ENCODE data around the gene TRIM7. TPM values are rescaled to one million over a fixed set of nuclear protein-coding genes. Genes with fewer than 3 reads are reported as not detected.
"Not testable (repeated sequence)": the region's sequence is repeated elsewhere in the genome, so short reads cannot be mapped to it uniquely, and the experiment has no call there.

TRIM7 gene
- total RNA-seq, 1 experiment from 2014 or later = 30.2 TPM

GRCh38 chr5:181211208-181211607 is 6.2 kb upstream of the TRIM7 start:
- peak in 2 of 3 experiments; percentile 29; a peak in 4 of 6 replicates for TF ChIP-seq CTCF (IDR thresholded peaks at IDR 0.05 in 2 of 3, conservative IDR thresholded peaks at IDR 0.05 in 1 of 3; ENCODE audit: borderline replicate concordance in 1 of 3, insufficient read depth in 1 of 3, low read depth in 2 of 3, low read length in 2 of 3)
- no peak for TF ChIP-seq SRF (IDR thresholded peaks at IDR 0.05; ENCODE audit: low read depth)
- intact Hi-C loops (cut with micrococcal nuclease) = no loop called here
- no peak overlapping the region for H3K9ac ChIP-seq (ENCODE audit: low read length)
- ChIA-PET CTCF (no interaction called here), POLR2A (interaction anchor here (0.6 to 0.9 kb wide), 2 partner anchors 19 to 24 kb away, joined by 3 read pairs; no protein-coding TSS in a partner anchor), RAD21 (ENCODE audit: low non-redundant PET in 1 of 2, low total read pairs in 2 of 2, uncharacterized antibody in 2 of 2, unreplicated experiment in 2 of 2) (no interaction called here)
- H3K4me2 ChIP-seq (ENCODE audit: low read length) = peak overlapping the region; percentile 73; the same call in 1 of the 2 replicates
- no peaks in the 10 kb centered on the region for H3K79me2 ChIP-seq (ENCODE audit: insufficient read depth, low read length)
- BruUV-seq (replicated peaks) = no TSS peak
- no peaks in the 10 kb centered on the region for H3K9me2 ChIP-seq (ENCODE audit: insufficient read depth)
- no peak overlapping the region for H3K4me3 ChIP-seq (replicated peaks in 1 of 2; ENCODE audit: low read depth in 1 of 2, low read length in 2 of 2)
- H2AFZ ChIP-seq (ENCODE audit: low read depth, low read length, poor library complexity, severe bottlenecking) = no peak overlapping the region
- no peaks in the 10 kb centered on the region for H3K27me3 ChIP-seq (ENCODE audit: insufficient read depth, low read length)
- no peaks in the 10 kb centered on the region for H3K36me3 ChIP-seq (ENCODE audit: control insufficient read depth in 1 of 2, insufficient read depth in 2 of 2, low read length in 2 of 2)
- peak overlapping the region; percentile 56; the same call in 1 of the 2 replicates for H3K27ac ChIP-seq (ENCODE audit: low read depth, low read length)
- H4K20me1 ChIP-seq (ENCODE audit: insufficient read depth) = no peaks in the 10 kb centered on the region
- H3K9me3 ChIP-seq (ENCODE audit: control insufficient read depth in 1 of 2, insufficient read depth in 1 of 2, low read depth in 1 of 2, low read length in 2 of 2) = no peaks in the 10 kb centered on the region
- ATAC-seq (no peak), DNase-seq (ENCODE audit: low read depth, low spot score) (no peak)
- H3K4me1 ChIP-seq (ENCODE audit: control insufficient read depth in 1 of 2, insufficient read depth in 2 of 2, low read length in 2 of 2) = peaks cover 15 to 55% of the 10 kb centered on the region in 2 experiments

- RAD21 ChIA-PET (ENCODE audit: low non-redundant PET in 1 of 2, low total read pairs in 2 of 2, uncharacterized antibody in 2 of 2, unreplicated experiment in 2 of 2); DNase-seq (ENCODE audit: low read depth, low spot score); H3K9me3 ChIP-seq (ENCODE audit: control insufficient read depth in 1 of 2, insufficient read depth in 1 of 2, low read depth in 1 of 2, low read length in 2 of 2); BruUV-seq (replicated peaks); H4K20me1 ChIP-seq (ENCODE audit: insufficient read depth); H3K9ac ChIP-seq (ENCODE audit: low read length); H3K27me3 ChIP-seq (ENCODE audit: insufficient read depth, low read length); H3K9me2 ChIP-seq (ENCODE audit: insufficient read depth); H2AFZ ChIP-seq (ENCODE audit: low read depth, low read length, poor library complexity, severe bottlenecking); H3K79me2 ChIP-seq (ENCODE audit: insufficient read depth, low read length); H3K36me3 ChIP-seq (ENCODE audit: control insufficient read depth in 1 of 2, insufficient read depth in 2 of 2, low read length in 2 of 2): not testable (repeated sequence)
- Histone ChIP-seq H3K4me3 (replicated peaks in 1 of 2; ENCODE audit: low read depth in 1 of 2, low read length in 2 of 2) (0 out of 4 replicates have a peak overlapping the region, but pooled peaks of 1 of the 2 experiments have one; percentile 30), H3K4me2 (ENCODE audit: low read length) (peak overlapping the region; percentile 73), H3K4me1 (ENCODE audit: control insufficient read depth in 1 of 2, insufficient read depth in 2 of 2, low read length in 2 of 2) (peaks cover 21 to 60% of the 10 kb centered on the region in 2 experiments), H3K27ac (ENCODE audit: low read depth, low read length) (peak overlapping the region; percentile 56; the same call in 1 of the 2 replicates)
- POLR2A ChIA-PET = interaction anchor here (0.6 to 0.9 kb wide), 2 partner anchors 19 to 23 kb away, joined by 3 read pairs; no protein-coding TSS in a partner anchor
- CTCF ChIA-PET = interaction anchor here (0.7 kb wide), 1 partner anchor 342 kb away, joined by 3 read pairs; no protein-coding TSS in a partner anchor
- intact Hi-C loops (cut with micrococcal nuclease) = loop anchor here (1.0 kb wide), 1 partner anchor 8 kb away; no protein-coding TSS in a partner anchor
- ATAC-seq = peak; percentile 7
These were observed 5.7 kb upstream of the TRIM7 start for GRCh38 chr5:181210698-181211097.

- CTCF ChIA-PET = interaction anchor here (0.7 kb wide), 1 partner anchor 341 kb away, joined by 3 read pairs; no protein-coding TSS in a partner anchor
- POLR2A ChIA-PET = interaction anchor here (0.9 kb wide), 1 partner anchor 18 kb away, joined by 3 read pairs; no protein-coding TSS in a partner anchor
These were observed 5.2 kb upstream of the TRIM7 start for GRCh38 chr5:181210148-181210547.

GRCh38 chr5:181209006-181209405 is 4.0 kb upstream of the TRIM7 start:
- BruUV-seq (replicated peaks); intact Hi-C loops (cut with micrococcal nuclease); CTCF ChIA-PET; H3K9ac ChIP-seq (ENCODE audit: low read length); H3K9me2 ChIP-seq (ENCODE audit: insufficient read depth); H3K27ac ChIP-seq (ENCODE audit: low read depth, low read length); RAD21 ChIA-PET (ENCODE audit: low non-redundant PET in 1 of 2, low total read pairs in 2 of 2, uncharacterized antibody in 2 of 2, unreplicated experiment in 2 of 2); H2AFZ ChIP-seq (ENCODE audit: low read depth, low read length, poor library complexity, severe bottlenecking); H3K9me3 ChIP-seq (ENCODE audit: control insufficient read depth in 1 of 2, insufficient read depth in 1 of 2, low read depth in 1 of 2, low read length in 2 of 2); H3K27me3 ChIP-seq (ENCODE audit: insufficient read depth, low read length); H3K36me3 ChIP-seq (ENCODE audit: control insufficient read depth in 1 of 2, insufficient read depth in 2 of 2, low read length in 2 of 2); H3K79me2 ChIP-seq (ENCODE audit: insufficient read depth, low read length); H3K4me2 ChIP-seq (ENCODE audit: low read length); H3K4me3 ChIP-seq (replicated peaks in 1 of 2; ENCODE audit: low read depth in 1 of 2, low read length in 2 of 2); DNase-seq (ENCODE audit: low read depth, low spot score); H4K20me1 ChIP-seq (ENCODE audit: insufficient read depth); ATAC-seq: not testable (repeated sequence)
- peaks cover 22 to 56% of the 10 kb centered on the region in 2 experiments for H3K4me1 ChIP-seq (ENCODE audit: control insufficient read depth in 1 of 2, insufficient read depth in 2 of 2, low read length in 2 of 2)
- POLR2A ChIA-PET = interaction anchor here (2.7 kb wide), 1 partner anchor 36 kb away, joined by 15 read pairs; the partner anchor contains the start of gene RACK1

More at GRCh38 chr5:181210148-181210547, 5.2 kb upstream of the TRIM7 start:
- H3K4me1 ChIP-seq (ENCODE audit: control insufficient read depth in 1 of 2, insufficient read depth in 2 of 2, low read length in 2 of 2) = peaks cover 22 to 65% of the 10 kb centered on the region in 2 experiments
- peak overlapping the region; percentile 73 for H3K4me2 ChIP-seq (ENCODE audit: low read length)
- peak overlapping the region; percentile 27; the same call in 1 of the 2 replicates for H3K9ac ChIP-seq (ENCODE audit: low read length)
- H3K9me3 ChIP-seq (ENCODE audit: control insufficient read depth in 1 of 2, insufficient read depth in 1 of 2, low read depth in 1 of 2, low read length in 2 of 2); H3K9me2 ChIP-seq (ENCODE audit: insufficient read depth); H3K36me3 ChIP-seq (ENCODE audit: control insufficient read depth in 1 of 2, insufficient read depth in 2 of 2, low read length in 2 of 2); BruUV-seq (replicated peaks); H4K20me1 ChIP-seq (ENCODE audit: insufficient read depth); H3K27me3 ChIP-seq (ENCODE audit: insufficient read depth, low read length); H3K79me2 ChIP-seq (ENCODE audit: insufficient read depth, low read length); RAD21 ChIA-PET (ENCODE audit: low non-redundant PET in 1 of 2, low total read pairs in 2 of 2, uncharacterized antibody in 2 of 2, unreplicated experiment in 2 of 2): not testable (repeated sequence)
- H2AFZ ChIP-seq (ENCODE audit: low read depth, low read length, poor library complexity, severe bottlenecking) = peak overlapping the region; percentile 49
- peak overlapping the region; percentile 56 for H3K27ac ChIP-seq (ENCODE audit: low read depth, low read length)
- peak; percentile 48 for DNase-seq (ENCODE audit: low read depth, low spot score)
- H3K4me3 ChIP-seq (replicated peaks in 1 of 2; ENCODE audit: low read depth in 1 of 2, low read length in 2 of 2) = peak overlapping the region in 1 of 2 experiments; percentile 30; a peak in 2 of 4 replicates
- intact Hi-C loops (cut with micrococcal nuclease) = loop anchor here (1.0 kb wide), 1 partner anchor 8 kb away; no protein-coding TSS in a partner anchor
- peak; percentile 13 for ATAC-seq

Data from HCT116 (cell line).